HG03432 (cell line): ENCODE measurements around the gene NSL1.
"Not testable (repeated sequence)": the region's sequence is repeated elsewhere in the genome, so short reads cannot be mapped to it uniquely, and the experiment has no call there.

Experiments
- ATAC-seq: cut with Tn5 transposase; IDR thresholded peaks from one replicate; pipeline ENCODE4 v1.9.1; 2021; ENCODE audit warnings: mild to moderate bottlenecking, moderate library complexity; ENCODE audit not compliant: unreplicated experiment

The NSL1 gene

DNA sequence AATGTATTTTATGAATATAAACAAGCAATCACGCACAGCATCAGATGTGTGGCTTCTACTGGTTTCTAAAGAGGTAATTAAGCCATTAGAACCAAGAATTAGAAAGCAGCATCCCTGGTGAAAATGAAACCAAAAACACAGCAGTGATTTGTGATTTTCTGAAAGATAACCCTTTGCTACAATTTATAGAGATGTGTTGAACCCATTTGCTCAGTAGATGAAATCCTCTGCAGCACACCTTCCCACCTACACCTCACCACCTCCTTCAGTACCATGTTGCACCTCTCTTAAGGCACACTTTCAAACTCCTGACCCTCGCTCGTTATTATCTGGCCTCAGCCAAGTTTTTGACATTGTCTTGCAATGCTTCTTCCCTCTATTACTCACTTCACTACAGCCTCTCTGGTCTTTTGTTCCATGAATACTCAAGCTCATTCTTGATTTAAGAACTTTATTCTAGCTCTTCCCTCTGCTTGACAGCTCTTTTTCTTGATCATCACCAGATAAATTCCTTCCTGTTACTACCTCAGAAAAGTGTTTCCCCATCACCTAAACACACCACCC lies 38.6 kb downstream of the NSL1 start:
- ATAC-seq: peak; percentile 37

DNA sequence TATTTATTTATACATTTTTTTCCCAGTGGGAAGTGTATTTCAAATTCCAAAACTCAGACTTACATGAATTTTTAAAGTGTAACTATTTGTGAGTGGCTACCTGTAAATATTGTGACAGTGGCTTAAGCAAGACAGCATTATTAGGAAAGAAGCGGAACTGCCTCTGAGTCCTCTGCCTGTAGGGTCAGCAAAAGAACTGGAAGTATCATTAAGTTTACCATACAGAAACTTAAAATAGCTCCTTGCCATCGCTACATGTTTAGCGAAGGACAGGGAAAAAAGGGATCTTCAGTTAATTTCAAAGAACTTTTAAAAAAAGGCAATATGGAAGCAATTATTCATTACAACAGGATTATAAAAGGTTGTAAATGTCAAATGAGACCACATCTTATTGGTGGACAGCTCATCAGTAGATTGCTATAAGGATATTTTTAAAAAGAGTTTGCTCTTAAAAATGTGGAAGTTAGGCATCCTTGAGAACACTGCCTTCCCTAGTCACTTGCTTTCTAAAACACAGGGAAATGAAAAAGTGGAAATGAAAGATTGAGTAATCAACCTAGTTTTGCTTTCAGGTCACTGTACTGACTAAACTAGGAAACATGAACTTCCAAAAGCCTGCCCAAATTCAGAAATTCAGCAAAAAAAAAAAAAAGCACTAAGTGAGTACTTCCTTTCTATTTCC lies 39.2 kb downstream of the NSL1 start:
- ATAC-seq: peak; percentile 39

DNA sequence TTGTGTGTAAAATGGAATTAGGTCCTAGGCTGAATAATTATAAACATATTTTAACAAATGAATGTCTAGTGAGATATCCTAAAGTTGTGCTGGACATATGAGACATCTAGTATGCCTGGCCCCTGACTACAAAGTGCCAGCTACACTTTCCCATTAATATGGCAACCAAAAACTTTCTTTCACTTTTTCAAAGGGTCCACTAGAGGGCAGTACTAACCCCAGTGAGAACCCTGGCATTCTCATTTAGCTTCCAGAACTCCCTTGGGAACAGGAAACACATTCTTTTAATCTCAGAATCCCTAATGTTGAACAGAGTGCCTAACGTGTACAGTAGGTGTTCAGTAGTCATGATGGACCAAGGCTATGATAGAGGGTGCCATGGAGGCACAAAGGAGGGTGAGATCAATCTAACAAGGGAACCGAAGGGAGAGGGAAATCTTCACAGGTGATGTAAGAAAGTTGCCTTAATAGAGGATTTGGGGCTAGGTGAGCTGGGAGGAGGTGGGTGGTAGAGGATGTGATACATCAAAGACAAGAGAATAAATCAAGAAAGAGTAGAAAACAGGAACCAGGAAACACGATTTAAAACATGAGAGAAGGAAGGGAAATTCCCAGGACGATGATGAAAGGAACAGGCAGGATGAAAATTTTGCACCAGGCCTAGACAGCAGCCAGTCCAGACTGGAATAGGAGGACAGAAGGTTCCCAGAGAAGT lies 41.6 kb downstream of the NSL1 start:
- peak; percentile 48 for ATAC-seq

DNA sequence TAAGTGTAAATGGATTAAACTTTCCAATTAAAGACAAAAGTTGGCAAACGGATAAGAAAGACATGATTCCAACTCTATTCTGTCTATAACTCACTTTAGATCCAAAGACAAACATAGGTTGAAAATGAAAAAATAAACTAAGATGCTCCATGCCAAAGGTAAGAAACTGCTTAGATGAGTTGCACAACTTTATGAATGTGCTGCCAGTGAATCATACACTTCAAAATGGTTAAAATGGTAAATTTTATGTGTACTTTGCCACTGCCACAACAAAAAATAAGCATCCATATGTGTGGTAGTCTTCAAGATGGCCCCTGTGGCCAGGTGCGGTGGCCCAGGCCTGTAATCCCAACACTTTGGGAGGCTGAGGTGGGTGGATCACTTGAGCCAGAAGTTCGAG lies 45.0 kb downstream of the NSL1 start:
- no peak for ATAC-seq

DNA sequence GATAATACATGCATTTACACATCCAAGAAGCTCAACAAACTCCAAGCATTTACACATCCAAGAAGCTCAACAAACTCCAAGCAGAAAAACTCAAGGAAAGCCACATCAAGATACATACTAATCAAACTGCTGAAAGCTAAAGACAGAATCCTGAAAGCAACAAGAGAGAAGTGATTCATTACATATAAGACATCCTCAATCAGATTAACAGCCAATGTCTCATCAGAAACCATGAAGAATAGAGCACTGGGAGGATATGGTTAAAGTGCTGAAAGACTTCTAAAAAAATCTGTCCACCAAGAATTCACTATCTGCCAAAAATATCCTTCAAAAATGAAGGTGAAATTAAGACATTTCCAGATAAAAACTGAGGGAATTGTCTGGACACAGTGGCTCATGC lies 46.3 kb downstream of the NSL1 start:
- ATAC-seq: no peak

DNA sequence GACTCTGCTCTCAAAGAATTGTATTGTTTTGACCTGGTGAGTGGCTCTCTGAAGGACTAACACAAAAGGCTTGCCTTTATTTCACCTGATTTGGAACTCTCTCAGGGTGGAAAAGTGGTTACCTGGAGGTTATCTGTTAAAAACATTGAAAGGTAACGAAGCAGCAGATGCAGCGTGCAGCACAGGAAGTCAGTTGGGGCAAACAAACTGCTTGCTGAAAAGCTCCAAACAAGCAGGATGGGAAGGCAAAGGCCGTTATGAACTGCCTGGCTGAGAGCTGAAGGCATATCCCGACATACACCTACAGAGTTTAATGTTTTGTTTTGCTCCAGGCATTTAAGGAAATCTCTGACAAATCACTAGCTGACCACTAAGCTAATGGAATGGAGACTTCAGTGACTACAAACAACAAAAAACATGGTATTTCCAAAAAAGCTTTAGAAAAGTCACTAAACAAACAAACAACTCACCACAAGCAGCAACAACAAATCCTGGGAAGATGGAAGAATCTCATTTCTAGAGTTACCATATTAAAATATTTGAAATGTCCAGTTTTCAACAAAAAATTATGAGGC lies 47.6 kb downstream of the NSL1 start:
- ATAC-seq: no peak

DNA sequence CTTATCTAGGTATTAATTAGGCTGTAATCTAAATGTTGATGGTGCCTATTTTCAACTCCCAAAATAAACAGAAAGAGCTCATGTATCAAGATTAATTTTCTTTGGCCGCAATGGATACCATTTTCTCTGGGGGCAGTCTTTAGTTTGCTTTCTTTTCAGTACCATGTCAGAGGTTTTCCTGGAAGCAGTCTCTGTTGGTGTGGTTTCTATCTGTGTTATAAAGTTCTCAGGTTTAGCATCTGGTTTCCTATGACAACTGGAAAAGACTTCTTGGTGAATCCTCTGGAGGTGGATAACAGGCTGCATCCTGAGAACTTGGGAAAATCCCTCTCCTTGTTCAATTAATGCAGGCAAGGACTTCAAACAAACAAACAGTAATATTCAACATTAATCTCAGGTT lies 53.2 kb downstream of the NSL1 start:
- no peak for ATAC-seq

DNA sequence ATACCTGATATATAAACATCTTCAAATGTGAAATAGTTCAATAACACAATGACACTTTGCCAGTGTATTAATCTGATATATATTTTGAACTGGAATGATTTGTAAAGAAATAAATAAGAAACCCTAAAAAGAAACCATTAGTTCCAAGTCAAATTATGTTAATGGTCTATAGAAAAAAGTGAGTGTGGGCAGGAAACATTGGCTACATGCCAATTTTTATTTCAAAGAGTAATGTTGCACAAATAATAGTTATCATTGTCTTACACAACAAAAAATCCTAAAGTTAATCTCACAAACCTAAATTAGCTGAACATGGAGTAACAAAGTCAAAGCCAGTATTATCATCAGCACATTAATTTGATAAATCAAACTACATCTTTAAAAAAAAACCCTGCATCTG lies 54.0 kb downstream of the NSL1 start:
- ATAC-seq: no peak

DNA sequence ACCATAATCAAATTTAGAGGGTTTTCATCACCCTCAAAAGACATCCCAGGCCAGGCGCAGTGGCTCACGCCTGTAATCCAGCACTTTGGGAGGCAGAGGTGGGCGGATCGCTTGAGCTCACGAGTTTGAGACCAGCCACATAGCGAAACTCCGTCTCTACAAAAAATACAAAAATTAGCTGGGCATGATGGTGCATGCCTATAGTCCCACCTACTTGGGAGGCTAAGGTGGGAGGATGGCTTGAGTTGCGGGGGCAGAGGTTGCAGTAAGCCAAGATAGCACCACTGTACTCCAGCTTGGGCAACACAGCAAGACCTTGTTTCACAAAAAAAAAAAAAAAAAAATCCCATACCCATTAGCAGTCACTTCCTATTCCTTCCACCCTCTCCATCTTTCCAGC lies 58.5 kb downstream of the NSL1 start:
- ATAC-seq: no peak

DNA sequence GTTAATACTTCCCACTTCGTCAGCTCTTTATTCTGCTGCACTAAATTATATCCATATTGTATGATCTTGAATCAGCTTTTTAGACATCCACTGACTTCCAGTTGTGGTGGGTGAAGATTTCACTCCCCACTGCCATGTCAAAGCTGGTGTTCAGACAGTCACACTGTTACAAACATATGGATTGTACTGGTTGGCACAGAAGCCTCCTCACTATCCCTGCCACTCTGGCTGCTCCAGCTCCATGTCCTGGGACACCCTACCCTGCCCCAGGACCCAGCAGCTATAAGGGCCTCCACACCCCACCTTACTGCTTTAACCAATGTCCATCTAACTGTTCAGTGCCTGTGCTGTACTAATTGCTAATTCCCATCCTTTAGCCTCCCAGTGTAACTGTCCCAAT lies 59.9 kb downstream of the NSL1 start:
- ATAC-seq: no peak

DNA sequence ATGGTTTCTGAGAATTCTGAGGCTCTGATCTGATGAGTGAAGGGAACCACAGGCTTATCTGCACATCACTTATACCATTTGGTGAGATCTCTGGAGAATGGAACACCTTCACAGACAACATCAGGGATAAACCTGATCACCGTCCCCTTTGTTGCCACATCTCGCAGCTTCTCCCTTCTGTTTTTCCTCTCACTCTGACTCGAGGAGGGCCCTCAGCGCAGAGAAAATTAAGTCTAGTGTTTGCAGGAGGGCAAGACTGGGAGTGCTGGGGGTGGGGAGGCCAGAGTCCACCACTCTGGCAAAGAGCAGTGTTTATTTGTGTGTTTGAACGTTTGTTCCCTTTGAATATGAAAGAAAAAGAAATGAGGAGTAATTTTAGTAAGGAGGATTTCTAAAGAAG lies 63.0 kb downstream of the NSL1 start:
- ATAC-seq: no peak

DNA sequence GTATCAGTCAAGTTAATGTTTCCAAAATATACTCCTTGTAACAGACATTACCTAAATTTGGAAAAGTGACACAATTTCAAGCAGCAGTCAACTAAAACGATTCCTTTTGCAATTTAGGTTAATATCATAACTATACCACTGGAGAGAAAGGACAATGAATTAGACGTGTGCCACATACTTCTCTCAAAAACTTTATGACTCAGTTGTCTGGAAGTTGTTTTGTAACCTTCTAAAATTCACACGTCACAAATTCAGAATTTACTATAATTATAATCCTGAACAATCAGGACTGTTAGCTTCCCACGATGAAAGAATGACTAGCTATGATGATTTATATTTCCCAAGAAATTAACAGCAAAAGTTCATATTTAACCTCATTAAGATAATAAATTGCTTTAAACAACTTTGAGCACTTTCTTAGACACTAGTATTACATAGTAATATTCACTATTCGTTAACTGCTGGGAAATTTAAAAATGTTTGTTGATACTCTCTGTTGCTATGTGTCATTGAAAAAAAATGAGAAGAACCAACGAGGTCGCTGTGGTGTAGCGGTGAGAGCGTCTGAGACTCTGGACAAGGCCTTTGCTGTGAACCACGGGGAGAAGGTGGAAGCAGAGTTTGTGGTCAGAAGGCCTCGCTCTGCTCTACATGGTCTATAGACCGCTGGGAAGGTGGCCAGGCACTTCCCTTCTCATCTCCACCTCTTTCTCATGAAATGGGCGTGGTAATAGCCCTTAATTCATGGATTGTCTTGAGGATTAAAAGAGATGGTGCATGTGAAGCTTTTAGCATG lies 64.0 kb downstream of the NSL1 start:
- no peak for ATAC-seq

DNA sequence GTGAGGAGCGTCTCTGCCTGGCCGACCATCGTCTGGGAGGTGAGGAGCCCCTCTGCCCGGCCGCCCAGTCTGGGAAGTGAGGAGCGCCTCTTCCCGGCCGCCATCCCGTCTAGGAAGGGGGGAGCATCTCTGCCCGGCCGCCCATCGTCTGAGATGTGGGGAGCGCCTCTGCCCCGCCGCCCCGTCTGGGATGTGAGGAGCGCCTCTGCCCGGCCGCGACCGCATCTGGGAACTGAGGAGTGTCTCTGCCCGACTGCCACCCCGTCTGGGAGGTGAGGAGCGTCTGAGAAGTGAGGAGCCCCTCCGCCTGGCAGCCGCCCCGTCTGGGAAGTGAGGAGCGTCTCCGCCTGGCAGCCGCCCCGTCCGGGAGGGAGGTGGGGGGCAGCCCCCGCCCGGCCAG lies 66.9 kb downstream of the NSL1 start:
- ATAC-seq: not testable (repeated sequence)

DNA sequence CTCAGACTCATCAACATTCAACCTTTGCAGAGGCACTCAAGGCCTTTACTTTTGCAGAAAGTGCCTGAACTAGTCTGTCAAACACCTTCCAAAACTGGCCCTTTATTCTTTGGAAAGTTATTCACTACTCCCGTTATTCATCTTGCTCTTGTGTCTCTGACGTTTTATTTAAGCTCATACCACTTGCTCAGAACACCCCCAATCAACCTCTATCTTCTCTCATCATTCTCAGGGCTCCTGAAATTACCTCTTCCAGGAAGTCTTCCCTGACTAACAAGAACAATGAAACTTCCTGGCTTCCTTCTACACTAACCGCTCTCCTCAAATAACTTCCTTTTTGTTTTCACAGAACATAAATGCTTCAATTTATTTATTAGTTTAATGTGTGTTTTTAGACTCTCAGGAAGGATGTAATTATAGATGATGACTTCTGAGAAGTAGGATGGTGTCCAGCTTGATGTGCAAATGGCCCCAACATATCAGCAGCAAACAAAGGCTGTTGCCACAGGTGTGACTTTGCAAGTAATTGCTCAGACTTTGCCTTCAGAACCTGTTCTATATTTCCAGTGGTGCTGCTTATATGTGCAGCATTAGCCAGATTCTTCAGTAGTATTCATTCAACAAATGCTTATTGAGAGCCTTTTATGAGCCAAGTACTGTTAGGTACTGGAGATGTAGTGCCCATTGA lies 69.2 kb downstream of the NSL1 start:
- no peak for ATAC-seq

DNA sequence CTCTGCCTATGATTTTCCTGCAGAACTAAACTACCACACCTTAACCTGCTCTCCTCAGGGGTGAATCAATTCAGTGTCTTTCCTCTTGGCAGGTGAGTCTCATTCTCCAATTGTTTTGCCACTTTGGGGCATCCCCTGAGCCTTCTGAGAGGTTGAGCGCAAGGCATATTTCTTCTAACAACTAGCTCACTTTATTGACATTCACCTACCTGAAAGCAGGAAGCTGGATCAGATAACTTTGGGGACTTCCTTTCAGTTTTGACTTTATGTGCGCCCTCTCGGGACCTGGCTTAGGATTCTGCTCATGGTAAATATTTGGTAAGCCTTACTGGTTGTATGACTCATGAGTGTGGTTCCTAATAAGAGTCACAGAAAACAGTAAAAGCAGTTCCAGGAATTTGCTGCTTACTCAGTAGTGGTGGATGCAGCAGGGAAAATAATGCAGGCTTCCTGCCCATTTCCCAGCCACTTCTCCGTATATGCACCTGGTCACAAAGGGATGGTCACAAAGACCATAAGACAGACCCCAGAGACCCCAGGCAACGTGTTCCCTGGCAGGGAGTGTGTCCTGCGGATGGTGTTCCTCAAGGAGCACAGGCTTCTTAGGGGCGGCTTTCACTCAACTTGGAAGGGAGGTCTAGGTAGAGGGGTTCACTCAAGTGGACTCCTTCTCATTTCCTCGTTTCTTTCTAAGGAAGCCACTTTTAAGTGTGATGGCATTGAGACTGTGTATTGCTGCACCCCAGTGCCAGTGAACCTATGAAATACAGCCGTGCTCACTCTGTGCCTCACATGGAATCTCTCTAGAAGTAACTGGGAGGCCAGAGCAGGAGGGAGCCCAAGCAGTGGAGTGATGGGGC lies 70.0 kb downstream of the NSL1 start:
- no peak for ATAC-seq

DNA sequence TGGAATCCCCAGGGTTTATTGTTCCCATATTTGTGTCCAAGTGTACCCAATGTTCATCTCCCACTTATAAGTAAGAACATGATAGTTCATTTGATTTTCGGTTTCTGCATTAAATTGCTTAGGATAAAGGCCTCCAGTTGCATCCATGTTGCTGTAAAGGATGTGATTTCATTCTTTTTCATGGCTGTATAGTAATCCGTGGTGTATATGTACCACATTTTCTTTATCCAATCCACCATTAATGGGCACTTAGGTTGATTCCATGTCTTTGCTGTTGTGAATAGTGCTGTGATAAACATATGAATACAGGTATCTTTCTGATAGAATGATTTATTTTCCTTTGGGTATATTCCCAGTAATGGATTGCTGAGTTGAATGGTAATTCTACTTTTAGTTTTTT lies 71.9 kb downstream of the NSL1 start:
- ATAC-seq: no peak

DNA sequence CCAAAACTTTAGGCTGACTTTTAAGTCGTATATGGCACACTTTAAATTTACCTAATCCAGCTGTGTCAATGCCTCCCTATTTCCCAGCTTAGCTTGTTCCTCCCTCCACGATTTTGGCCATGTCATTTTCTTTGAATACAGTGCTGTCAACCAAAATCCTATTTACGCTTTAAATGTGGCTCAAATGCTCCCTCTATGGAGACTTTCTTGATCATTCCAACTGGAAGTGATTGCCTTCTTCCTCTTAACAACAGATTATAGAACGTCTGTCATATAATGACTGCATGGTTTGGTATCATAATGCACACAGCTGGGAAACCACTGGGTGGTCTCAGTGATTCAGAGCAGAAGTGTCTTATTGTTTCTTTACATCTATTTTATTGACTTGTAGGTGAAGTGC lies 73.1 kb downstream of the NSL1 start:
- no peak for ATAC-seq

DNA sequence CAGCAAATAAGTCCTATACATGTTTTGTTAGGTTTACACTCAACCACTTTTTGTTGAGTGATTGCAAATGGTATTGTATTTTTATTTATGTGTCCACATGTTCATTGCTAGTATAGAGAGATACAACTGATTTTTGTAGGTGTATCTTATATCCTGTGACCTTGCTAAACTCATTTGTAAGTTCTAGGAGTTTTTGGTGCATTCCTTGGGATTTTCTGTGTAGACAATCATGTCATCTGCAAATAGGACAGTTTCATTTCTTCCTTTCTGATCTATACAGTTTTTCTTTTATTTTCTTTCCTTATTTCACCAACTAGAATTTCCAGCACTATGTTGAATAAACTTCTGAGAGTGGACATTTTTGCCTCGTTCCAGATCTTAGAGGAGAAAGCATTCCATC lies 75.4 kb downstream of the NSL1 start:
- no peak for ATAC-seq

DNA sequence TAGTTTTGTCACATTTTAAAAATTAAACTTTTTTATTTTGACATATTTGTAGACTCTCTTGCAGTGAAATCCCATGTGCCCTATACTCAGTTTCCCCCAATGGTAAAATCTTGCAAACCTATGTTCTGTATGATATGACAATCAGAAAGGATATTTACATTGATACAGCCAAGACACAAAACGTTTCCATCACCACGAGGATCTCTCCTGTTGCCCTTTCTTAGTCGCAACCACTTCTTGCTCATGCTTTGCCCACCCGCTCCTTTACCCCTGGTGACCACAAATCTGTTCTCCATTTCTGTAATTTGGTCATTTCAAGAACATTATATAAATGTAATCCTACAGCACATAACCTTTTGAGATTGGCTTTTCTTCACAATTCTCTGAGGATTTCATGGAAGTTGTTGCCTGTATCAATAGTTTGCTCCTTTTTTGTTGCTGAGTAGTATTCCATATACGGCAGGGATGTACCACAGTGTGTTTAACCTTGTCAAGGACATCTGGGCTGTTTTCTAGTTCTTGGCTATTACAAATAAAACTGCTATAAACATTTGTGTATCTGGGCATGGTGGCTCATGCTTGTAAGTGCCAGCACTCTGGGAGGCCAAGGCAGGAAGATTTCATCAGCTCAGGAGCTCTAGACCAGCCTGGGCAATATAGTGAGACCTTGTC lies 78.0 kb downstream of the NSL1 start:
- ATAC-seq: no peak
